Stimulated activated CD8-positive, alpha-beta memory T cell treated with anti-CD3 and anti-CD28 coated beads, Interleukin-15, amount 100 ng/mL, for 24 hours (primary cell): ENCODE results near the gene CCDC127.
"Not testable (repeated sequence)": the region's sequence is repeated elsewhere in the genome, so short reads cannot be mapped to it uniquely, and the experiment has no call there.

ENCODE experiments used
- DNase-seq: peaks from one replicate; pipeline ENCODE4 v3.0.0-alpha.2; 2020; ENCODE audit warnings: low read depth

The CCDC127 gene

DNA sequence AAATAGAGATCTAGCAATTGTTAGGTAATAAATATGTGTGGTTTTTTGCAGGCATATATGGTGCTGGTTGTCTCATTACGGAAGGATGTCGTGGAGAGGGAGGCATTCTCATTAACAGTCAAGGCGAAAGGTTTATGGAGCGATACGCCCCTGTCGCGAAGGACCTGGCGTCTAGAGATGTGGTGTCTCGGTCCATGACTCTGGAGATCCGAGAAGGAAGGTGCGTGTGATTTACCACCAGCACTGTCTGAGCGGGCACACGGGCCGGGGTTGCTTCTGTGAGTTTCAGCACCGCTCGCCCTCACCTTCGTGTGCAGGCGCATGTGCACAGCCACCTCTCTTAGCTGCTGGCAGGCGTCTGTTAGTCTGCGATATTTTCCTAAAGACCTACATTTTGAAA, 15.5 kb upstream of the CCDC127 start:
- not testable (repeated sequence) for DNase-seq

DNA sequence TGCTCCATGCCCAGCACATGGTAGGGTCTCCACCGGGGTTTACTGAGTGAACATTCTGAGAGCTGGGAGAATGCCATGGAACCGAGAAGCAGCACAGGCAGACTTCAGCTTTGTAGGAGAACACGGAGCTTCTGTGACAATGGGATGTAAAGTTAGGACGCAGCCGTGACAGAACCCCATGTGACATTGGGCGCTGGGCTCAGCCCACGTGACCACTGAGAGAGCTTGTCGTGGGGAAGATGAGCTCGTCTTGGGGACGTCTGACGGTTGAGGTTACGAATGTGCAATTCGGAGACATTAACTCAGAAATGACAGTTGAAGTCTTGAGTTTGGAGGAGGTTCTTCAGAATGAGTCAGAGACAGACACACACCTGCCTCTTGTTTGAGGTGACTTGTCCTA, 13.7 kb upstream of the CCDC127 start:
- DNase-seq = no peak

- no peak for DNase-seq
These were observed 12.8 kb upstream of the CCDC127 start for GRCh38 chr5:230711-231110.

- DNase-seq = no peak
These were observed 10.9 kb upstream of the CCDC127 start for GRCh38 chr5:228886-229285.

GRCh38 chr5:227375-227774, 9.4 kb upstream of the CCDC127 start:
- not testable (repeated sequence) for DNase-seq

DNA sequence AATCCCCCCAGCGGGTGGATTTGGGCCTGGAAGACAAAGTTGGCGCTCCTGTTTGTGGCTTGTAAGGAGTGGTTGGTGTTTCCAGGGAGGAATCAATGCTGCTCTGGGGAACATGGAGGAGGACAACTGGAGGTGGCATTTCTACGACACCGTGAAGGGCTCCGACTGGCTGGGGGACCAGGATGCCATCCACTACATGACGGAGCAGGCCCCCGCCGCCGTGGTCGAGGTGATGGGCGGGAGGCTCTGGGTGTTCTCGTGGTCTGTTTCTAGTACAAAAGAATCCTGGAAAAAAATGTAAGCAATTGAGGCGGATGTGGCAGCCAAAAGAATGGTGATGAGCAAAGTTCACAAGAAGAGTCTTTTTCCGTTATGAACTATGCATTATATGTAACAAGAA, 7.4 kb upstream of the CCDC127 start:
- DNase-seq = no peak

DNA sequence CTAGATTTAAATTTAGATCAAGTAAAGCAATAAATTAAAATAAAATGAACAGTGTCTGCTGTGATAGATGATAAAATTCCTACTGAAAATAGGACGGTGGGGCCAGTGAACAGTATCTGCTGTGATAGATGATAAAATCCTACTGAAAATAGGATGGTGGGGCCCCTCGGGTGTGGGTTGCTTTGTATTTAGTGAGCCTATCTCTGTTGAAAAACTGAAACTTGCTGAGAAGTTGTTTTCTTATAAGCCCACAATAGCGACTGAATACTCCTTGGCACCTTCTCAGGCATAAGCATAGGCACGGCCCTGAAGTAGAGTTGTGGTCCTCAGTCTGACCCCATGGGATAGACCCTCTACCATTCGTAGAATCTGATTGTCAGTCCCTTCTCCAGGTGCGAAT, 5.8 kb upstream of the CCDC127 start:
- no peak for DNase-seq

DNA sequence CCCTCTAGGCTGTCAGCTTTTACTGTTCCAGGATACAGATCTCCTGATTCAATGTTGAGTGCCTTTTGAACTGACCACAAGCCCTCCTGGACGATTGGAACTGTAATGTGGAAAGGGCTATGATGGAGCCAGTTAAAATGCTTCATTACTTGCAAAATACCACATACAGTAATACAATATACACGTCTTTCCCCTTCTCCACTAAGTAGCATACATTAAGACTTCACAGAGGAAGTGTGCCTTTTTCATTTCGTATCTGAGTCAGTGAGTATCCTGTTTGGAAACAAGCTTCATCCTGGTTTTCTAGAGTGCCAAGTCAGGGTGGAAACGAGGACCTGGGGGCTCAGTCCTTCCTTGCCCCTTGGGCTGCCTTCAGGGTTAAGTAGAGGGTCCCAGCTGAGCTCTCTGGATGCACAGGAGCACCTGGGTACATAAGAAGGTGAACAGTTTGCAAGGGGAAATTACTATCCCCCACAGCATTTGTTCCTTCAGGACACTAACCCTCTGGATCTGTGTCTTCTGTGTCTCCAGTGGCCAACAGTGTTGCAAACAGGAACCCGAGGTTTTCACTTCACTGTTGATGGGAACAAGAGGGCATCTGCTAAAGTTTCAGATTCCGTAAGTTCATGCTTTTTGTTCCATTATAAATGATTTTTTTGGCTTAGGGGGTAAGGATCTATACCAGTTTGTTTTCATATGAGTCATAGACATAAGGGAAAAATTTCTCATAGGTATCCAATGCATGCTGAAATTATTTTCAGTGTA, 5.2 kb upstream of the CCDC127 start:
- not testable (repeated sequence) for DNase-seq

- no peak for DNase-seq
These were observed 2.0 kb upstream of the CCDC127 start for GRCh38 chr5:219991-220390.

DNA sequence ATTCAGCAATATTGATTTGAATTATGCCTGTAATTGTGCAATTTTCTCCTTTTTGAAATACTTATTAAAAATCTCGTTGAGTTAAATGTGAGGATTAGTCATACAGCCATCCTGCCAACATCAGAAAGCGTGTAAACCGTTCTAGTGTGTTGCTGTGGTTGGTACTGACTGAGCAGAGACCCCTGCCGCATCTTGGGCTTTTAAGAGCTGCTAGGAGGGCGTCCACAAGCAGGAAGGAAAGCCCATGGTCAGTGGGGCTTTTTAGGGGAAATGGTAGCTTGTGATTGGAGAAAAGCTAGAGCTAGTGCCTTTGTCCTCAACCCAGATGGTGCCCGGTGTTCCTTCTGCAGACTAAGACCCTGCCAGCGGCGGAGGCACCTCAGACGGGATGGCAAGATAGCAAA, 1.5 kb upstream of the CCDC127 start:
- no peak for DNase-seq

DNA sequence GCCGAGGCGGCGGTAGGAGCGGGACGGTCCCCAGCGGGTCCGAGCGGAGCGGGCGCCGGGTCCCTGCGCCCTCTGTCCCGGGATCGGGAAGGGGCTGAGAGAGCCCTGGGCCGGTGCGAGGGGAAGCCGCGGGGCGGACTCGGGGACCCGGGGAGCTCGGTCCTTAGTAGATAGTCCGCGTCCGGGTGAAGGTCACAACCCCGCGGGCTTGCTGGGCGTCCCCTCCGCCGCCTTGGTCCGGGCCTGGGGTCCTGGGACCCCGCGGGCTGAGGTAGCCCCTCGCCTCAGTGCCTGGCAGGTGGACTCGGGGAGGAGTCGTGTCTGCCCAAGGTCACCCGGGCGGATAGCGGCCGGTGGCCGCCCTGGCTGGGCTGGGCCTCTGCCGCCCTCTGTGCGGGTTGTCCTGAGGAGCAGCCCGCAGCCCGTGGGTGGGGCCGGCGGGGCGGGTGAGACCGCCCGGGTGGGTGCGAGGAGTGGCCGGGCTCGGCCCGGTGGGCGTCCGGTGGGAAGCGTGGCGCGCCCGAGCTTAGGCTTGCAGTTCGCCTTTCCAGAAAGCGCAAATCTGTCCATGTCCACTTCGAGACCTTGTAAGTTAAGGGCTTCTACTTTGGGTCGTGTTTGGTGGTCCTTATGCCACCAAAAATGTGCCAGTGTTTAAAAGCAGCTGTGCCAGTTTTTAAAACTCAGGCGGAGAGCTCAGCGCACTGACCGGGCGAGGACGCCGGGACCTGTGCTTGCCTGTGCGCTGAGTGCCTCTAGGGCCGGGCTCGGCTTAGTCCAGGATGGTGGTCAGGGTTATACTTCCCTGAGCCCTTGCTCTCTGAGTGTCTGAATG, 721 bp upstream of the CCDC127 start:
- peak; percentile 2 for DNase-seq

GRCh38 chr5:216076-216475, 1.9 kb downstream of the CCDC127 start:
- DNase-seq = not testable (repeated sequence)

- DNase-seq = not testable (repeated sequence)
These were observed 2.7 kb downstream of the CCDC127 start for GRCh38 chr5:215256-215655.

- no peak for DNase-seq
These were observed 4.1 kb downstream of the CCDC127 start for GRCh38 chr5:213803-214395.

DNA sequence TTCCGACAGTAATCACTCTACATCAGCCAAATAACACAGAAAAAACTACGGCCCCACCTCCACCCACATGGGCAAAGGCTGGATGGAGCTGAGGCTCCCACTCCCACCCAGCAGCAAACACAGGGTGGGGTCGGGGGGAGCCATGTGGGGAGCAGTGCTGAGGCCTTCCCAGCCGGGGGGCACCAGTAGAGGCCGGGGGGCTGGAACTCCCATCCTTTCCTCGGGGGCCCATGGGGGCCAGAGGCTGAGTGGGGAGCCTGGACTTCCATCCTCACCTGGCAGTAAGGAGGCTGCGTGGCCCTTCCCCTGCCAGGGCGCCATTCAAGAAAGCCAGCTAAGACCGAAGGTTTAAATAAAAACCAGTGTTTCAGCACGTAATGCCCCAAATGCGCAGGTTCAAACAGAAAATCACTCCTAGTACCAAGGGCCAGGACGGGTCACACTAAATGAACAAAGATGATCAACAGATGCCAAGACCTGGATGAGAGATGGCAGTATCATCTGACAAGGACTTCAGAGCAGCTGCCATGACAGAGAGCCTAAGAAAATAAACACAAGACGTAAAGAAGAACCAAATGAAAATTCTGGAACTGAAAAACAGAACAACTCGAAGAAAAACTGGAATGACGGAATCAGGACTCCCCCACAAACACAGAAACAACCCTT, 9.4 kb downstream of the CCDC127 start:
- no peak for DNase-seq

DNA sequence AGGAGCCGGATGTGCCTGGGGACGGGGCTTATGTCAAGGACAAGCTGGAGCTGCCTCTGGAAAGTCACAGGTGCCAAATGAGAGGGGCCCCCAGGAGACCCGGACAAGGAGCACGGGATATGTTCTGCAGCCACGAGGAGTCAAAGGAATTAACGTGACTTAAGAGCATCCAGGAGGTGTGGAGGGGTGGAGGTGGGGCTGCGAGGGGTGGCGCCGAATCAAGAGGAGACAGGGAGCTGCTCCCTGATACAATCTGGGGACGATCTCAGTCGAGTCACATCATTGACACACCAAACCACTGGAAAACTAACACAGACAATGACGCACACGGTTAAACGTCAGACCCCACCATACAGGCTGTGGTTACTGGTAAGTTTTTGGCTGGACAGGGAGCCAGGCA, 10.4 kb downstream of the CCDC127 start:
- no peak for DNase-seq

DNA sequence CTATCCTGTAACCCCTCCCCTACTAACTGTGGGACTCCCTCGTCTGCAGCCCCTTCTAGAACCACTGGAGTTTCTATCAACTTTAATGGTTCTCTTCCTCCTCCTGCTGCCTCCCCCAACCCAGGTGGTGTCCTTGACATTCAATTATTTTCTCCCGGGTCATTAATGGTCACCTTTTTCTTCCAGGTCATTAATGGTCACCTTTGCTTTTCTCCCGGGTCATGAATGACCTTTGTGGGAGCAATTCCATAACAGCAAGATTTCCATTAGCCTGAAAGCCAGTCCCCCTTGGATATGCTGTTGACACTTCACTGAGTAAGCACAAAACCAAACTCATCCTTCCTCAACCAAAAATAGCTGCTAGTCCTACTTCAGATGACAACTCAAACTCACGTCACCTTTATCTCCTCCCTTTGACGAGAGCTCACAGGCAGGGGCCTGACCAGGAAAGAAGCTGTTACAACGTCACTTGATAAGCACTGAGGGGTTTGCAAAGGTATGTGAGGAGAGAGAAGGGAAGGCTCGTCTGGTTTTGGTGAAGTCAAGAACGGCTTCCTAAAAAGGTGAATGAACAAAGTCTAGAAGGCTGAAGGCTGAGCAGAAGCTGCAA, 10.9 kb downstream of the CCDC127 start:
- DNase-seq = no peak

DNA sequence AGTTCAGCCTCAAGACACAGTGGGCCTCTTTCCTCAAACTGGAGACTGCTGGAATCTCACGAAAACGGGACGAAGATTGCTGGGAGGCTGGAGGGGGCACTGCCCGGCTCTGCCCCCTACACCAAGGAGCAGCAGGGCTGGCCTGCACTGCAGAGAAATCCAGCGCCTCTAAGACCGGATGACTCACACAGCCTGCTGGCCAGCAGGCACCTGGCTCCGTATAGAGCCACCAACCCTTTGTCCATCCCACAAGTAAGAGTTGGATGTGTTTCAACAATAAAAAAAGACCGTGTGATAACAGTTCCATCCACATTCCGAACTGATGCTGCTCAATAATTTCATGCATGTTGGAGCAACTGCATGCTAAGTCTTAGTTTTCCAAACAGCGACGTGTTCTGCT, 11.5 kb downstream of the CCDC127 start:
- DNase-seq = no peak

DNA sequence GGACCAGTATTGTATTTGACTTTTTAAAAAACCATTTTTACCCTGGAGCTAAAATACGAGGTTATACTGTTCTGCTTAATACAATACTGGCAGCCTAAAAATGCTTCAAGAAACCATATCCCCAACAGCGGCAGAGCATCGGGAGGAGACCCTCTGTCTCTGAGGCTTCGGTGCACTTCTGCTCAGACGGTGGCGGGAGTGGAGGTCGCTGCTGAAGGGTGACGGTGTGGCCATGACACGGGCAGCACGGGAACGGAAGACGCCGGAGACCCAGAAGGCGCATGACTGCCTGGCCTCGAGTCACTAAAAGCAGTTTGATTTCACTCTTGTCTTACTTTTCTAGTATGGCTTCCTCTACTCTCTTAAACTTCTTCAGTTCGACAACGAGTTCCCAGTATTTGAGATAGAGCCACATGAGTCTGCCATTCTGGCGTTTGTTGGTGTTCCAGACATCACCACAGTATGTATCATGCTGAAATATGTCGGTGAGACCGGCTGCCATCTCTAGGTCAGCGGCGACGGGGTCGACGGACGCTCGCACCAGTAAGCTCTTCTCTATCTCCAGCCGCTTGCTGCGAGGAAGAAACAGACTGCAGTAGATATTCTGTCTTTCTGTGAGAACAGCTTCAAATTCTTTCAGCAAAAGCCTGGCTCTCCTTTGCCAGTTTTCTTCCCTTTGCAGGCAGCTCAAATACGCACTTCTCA, 12.8 kb downstream of the CCDC127 start:
- no peak for DNase-seq

DNA sequence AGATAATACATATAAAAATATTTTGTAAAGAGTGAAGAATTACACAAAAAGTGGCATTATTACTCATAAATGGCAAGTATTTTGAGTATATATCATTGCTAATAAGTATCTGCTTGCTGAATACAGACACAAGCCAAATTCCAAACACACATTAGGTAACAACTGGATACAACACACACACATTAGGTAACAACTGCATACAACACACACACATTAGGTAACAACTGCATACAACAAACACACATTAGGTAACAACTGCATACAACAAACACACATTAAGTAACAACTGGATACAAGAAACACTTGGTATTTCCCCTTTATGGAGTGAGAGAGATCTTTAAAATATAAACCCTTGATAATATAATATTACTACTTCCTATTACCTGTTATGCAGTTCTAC, 13.5 kb downstream of the CCDC127 start:
- no peak for DNase-seq

DNA sequence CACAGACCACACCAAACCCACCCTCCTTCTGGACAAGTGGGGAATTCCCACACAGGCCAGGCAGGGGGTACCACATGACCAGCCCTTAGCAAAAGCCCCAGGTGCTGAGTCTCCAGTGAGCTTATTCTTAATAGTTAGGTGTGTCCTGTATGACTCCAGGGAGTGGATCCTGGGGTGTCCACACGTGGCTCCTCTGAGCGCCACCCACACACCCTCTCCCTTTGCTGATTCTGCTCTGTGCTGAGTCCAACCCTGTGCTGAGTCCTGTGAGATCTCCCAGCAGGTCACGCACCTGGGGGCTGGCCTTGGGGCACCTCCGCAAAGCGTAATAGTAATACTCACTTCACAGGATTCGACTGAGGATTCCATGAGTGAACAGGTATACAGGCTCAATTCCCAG, 14.0 kb downstream of the CCDC127 start:
- no peak for DNase-seq
